CD14-positive monocyte (primary cell): Measurements from ENCODE around the gene KHDRBS2. TPM values are rescaled to one million over a fixed set of nuclear protein-coding genes. Genes with fewer than 3 reads are reported as not detected.

ENCODE experiments used
- DNase-seq, 3 donors: peaks; one replicate each; pipeline ENCODE4 v3.0.0-alpha.2; 2011 to 2022
- H2AFZ ChIP-seq: 2 replicates; pipeline ENCODE4 v1.6.0; 2012; ENCODE audit warnings: mild to moderate bottlenecking, low read depth, low read length, inconsistent platforms; ENCODE audit not compliant: insufficient read depth, poor library complexity, severe bottlenecking
- H3K27ac ChIP-seq, 2 donors: 1 replicate in 1 of 2; 2 replicates in 1 of 2; pipeline ENCODE4 v1.5.1; 2012 to 2013; ENCODE audit warnings: low read length in 2 of 2, control low read depth in 1 of 2, inconsistent platforms in 1 of 2, low read depth in 1 of 2, mild to moderate bottlenecking in 1 of 2
- H3K27me3 ChIP-seq, 2 donors: one replicate each; pipeline versions ENCODE4 v1.6.0 to v1.6.1; 2011 to 2013; ENCODE audit warnings: low read length in 2 of 2; ENCODE audit not compliant: control insufficient read depth in 2 of 2, insufficient read depth in 2 of 2
- H3K36me3 ChIP-seq, 2 donors: replicated peaks in 1 of 2; 1 replicate in 1 of 2; 2 replicates in 1 of 2; pipeline versions ENCODE4 v1.5.1 to v1.6.1; 2012 to 2013; ENCODE audit warnings: low read length in 2 of 2, control low read depth in 1 of 2, inconsistent platforms in 1 of 2, mild to moderate bottlenecking in 1 of 2; ENCODE audit not compliant: insufficient read depth in 2 of 2, control insufficient read depth in 1 of 2
- H3K4me1 ChIP-seq, 2 donors: 1 replicate in 1 of 2; 2 replicates in 1 of 2; pipeline versions ENCODE4 v1.5.1 to v1.6.1; 2012 to 2013; ENCODE audit warnings: low read length in 2 of 2, control low read depth in 1 of 2, inconsistent platforms in 1 of 2, mild to moderate bottlenecking in 1 of 2, moderate library complexity in 1 of 2; ENCODE audit not compliant: insufficient read depth in 2 of 2, control insufficient read depth in 1 of 2
- H3K4me2 ChIP-seq: replicated peaks from 2 replicates; pipeline ENCODE3; 2012; ENCODE audit warnings: low read length, moderate library complexity, mild to moderate bottlenecking; ENCODE audit not compliant: poor library complexity, severe bottlenecking; ENCODE audit errors: extremely low read depth
- H3K4me3 ChIP-seq, 3 experiments: fragments of 200-600 bp in 1 of 3; sonication (generic) in 1 of 3; replicated peaks in 1 of 3; 1 replicate in 2 of 3; 2 replicates in 1 of 3; pipeline ENCODE4 v1.5.1; 2011 to 2013; ENCODE audit warnings: low read length in 3 of 3, mild to moderate bottlenecking in 3 of 3, control low read depth in 2 of 3, low read depth in 2 of 3, inconsistent platforms in 1 of 3, moderate library complexity in 1 of 3
- H3K79me2 ChIP-seq: 2 replicates; pipeline ENCODE4 v1.6.0; 2012; ENCODE audit warnings: mild to moderate bottlenecking, control low read depth, inconsistent platforms, low read length, moderate library complexity; ENCODE audit not compliant: insufficient read depth
- H3K9ac ChIP-seq: 2 replicates; pipeline ENCODE4 v1.6.0; 2017; ENCODE audit warnings: low read length, mild to moderate bottlenecking; ENCODE audit not compliant: insufficient read depth, poor library complexity, severe bottlenecking
- H3K9me3 ChIP-seq, 2 donors: replicated peaks in 1 of 2; 1 replicate in 1 of 2; 2 replicates in 1 of 2; pipeline versions ENCODE4 v1.5.1 to v1.6.1; 2012 to 2013; ENCODE audit warnings: low read length in 2 of 2, control low read depth in 1 of 2; ENCODE audit not compliant: control insufficient read depth in 1 of 2, insufficient read depth in 1 of 2
- H4K20me1 ChIP-seq: 2 replicates; pipeline ENCODE4 v1.6.0; 2012; ENCODE audit warnings: mild to moderate bottlenecking, low read length, control low read depth, moderate library complexity; ENCODE audit not compliant: insufficient read depth
- H3K27ac Mint-ChIP-seq, 7 donors: one replicate each; pipeline ENCODE4 v1.8.0; 2020; ENCODE audit warnings: mild to moderate bottlenecking in 7 of 7, mixed read lengths in 7 of 7, moderate library complexity in 6 of 7, inconsistent platforms in 2 of 7
- H3K27me3 Mint-ChIP-seq, 3 donors: one replicate each; pipeline ENCODE4 v1.8.0; 2021 to 2022; ENCODE audit warnings: low read depth in 3 of 3, mild to moderate bottlenecking in 3 of 3, mixed read lengths in 3 of 3, moderate library complexity in 3 of 3, inconsistent platforms in 1 of 3
- H3K36me3 Mint-ChIP-seq, 2 donors: one replicate each; pipeline ENCODE4 v1.8.0; 2020; ENCODE audit warnings: mixed read lengths in 2 of 2, inconsistent platforms in 1 of 2, mild to moderate bottlenecking in 1 of 2
- H3K4me1 Mint-ChIP-seq: one replicate; pipeline ENCODE4 v1.8.0; 2020; ENCODE audit warnings: mild to moderate bottlenecking, mixed read lengths
- H3K4me3 Mint-ChIP-seq, 2 donors: one replicate each; pipeline ENCODE4 v1.8.0; 2020; ENCODE audit warnings: mild to moderate bottlenecking in 2 of 2, mixed read lengths in 2 of 2, moderate library complexity in 1 of 2
- H3K9me3 Mint-ChIP-seq, 7 donors: one replicate each; pipeline ENCODE4 v1.8.0; 2020 to 2022; ENCODE audit warnings: mixed read lengths in 7 of 7, mild to moderate bottlenecking in 6 of 7, moderate library complexity in 6 of 7, inconsistent platforms in 2 of 7
- CTCF ChIP-seq: fragments of 200-600 bp; IDR thresholded peaks from one replicate; pipeline ENCODE4 v1.8.0; 2022; ENCODE audit warnings: antibody characterized with exemption, mild to moderate bottlenecking
- intact Hi-C, 2 donors: fragments of 100-400 bp; cut with micrococcal nuclease; formaldehyde crosslinking; loops; one replicate each; pipeline versions ENCODE4 v1.15.0 to v1.15.1; 2023
- polyA plus RNA-seq, 3 donors: library from polyadenylated mRNA; depleted of rRNA in 1 of 3; unstranded in 2 of 3; stranded (reverse) in 1 of 3; fragments of 300-500 nt in 2 of 3; fragments of >200 nt in 1 of 3; fragmentation: Illumina TruSeq in 2 of 3; gene quantifications; 1 replicate in 2 of 3; 2 replicates in 1 of 3; pipeline ENCODE4 v1.2.3, GENCODE V29; 2012 to 2021

The KHDRBS2 gene
- polyA plus RNA-seq, 3 donors = 0.09 to 0.57 (median 0.14) TPM

GRCh38 chr6:61949161-61949560 lies 336.9 kb downstream of the KHDRBS2 start:
- Histone ChIP-seq H3K36me3 (no peaks in the 10 kb centered on the region), H3K79me2 (no peaks in the 10 kb centered on the region), H3K4me1 (no peaks in the 10 kb centered on the region), H3K9ac (no peak overlapping the region), H4K20me1 (no peaks in the 10 kb centered on the region), H3K4me2 (no peak overlapping the region), H3K27me3 (no peaks in the 10 kb centered on the region), H3K27ac (no peak overlapping the region), H3K4me3 (no peak overlapping the region), H2AFZ (no peak overlapping the region), H3K9me3 (no peaks in the 10 kb centered on the region)
- intact Hi-C loops = no loop called here
- Mint-ChIP-seq H3K36me3 (no peaks in the 10 kb centered on the region), H3K4me1 (no peaks in the 10 kb centered on the region), H3K9me3 (peaks cover 0 to 8% (median 3%) of the 10 kb centered on the region in 7 donors), H3K27ac (no peak overlapping the region), H3K27me3 (no peaks in the 10 kb centered on the region), H3K4me3 (no peak overlapping the region)
- no peak for DNase-seq
- no peak for TF ChIP-seq CTCF

GRCh38 chr6:61947311-61947947 lies 338.6 kb downstream of the KHDRBS2 start:
- Histone ChIP-seq H2AFZ (no peak overlapping the region), H3K27ac (no peak overlapping the region), H3K27me3 (no peaks in the 10 kb centered on the region), H3K79me2 (no peaks in the 10 kb centered on the region), H3K4me3 (no peak overlapping the region), H4K20me1 (no peaks in the 10 kb centered on the region), H3K9me3 (no peaks in the 10 kb centered on the region), H3K36me3 (no peaks in the 10 kb centered on the region), H3K4me2 (no peak overlapping the region), H3K9ac (no peak overlapping the region), H3K4me1 (no peaks in the 10 kb centered on the region)
- DNase-seq = no peak
- no peak overlapping the region for H3K27ac Mint-ChIP-seq
- H3K9me3 Mint-ChIP-seq = peaks cover 3 to 12% (median 3%) of the 10 kb centered on the region in 7 donors
- no peaks in the 10 kb centered on the region for H3K36me3 Mint-ChIP-seq
- intact Hi-C loops = no loop called here
- no peaks in the 10 kb centered on the region for H3K4me1 Mint-ChIP-seq
- H3K4me3 Mint-ChIP-seq = no peak overlapping the region
- H3K27me3 Mint-ChIP-seq = no peaks in the 10 kb centered on the region
- no peak for TF ChIP-seq CTCF
